GM18519 (cell line): ENCODE data around the gene SLC10A2.

Experiments
- ATAC-seq: cut with Tn5 transposase; IDR thresholded peaks from one replicate; pipeline ENCODE4 v1.9.1; 2021; ENCODE audit warnings: mild to moderate bottlenecking, moderate library complexity; ENCODE audit not compliant: unreplicated experiment, low FRiP score

Gene SLC10A2

GRCh38 chr13:103055166-103055565 lies 11.1 kb downstream of the SLC10A2 start:
- no peak for ATAC-seq

GRCh38 chr13:103046676-103047075 lies 19.5 kb downstream of the SLC10A2 start:
- ATAC-seq, result no peak

GRCh38 chr13:103044056-103044455 lies 22.2 kb downstream of the SLC10A2 start:
- ATAC-seq, result no peak

- ATAC-seq, result no peak
Measured at GRCh38 chr13:103040006-103040405, 26.2 kb downstream of the SLC10A2 start.

- ATAC-seq, result no peak
Measured at GRCh38 chr13:103039183-103039582, 27.0 kb downstream of the SLC10A2 start.

- ATAC-seq, result no peak
Measured at GRCh38 chr13:103036268-103036667, 29.9 kb downstream of the SLC10A2 start.

- no peak for ATAC-seq
Measured at GRCh38 chr13:103033999-103034398, 32.2 kb downstream of the SLC10A2 start.

GRCh38 chr13:103031332-103031873 lies 34.8 kb downstream of the SLC10A2 start:
- ATAC-seq, result peak; percentile 96

- ATAC-seq, result no peak
Measured at GRCh38 chr13:103030776-103031175, 35.4 kb downstream of the SLC10A2 start.

GRCh38 chr13:103029798-103030197 lies 36.4 kb downstream of the SLC10A2 start:
- ATAC-seq, result no peak

GRCh38 chr13:103022336-103022735 lies 43.9 kb downstream of the SLC10A2 start:
- ATAC-seq, result no peak

- ATAC-seq, result no peak
Measured at GRCh38 chr13:103018556-103018955, 47.7 kb downstream of the SLC10A2 start.

- no peak for ATAC-seq
Measured at GRCh38 chr13:103012646-103013045, 53.6 kb downstream of the SLC10A2 start.

- ATAC-seq, result no peak
Measured at GRCh38 chr13:103009051-103009840, 57.0 kb downstream of the SLC10A2 start.

- ATAC-seq, result no peak
Measured at GRCh38 chr13:103007427-103007762, 58.8 kb downstream of the SLC10A2 start.

GRCh38 chr13:103006641-103007426 lies 59.4 kb downstream of the SLC10A2 start:
- peak; percentile 96 for ATAC-seq

GRCh38 chr13:103004661-103005345 lies 61.4 kb downstream of the SLC10A2 start:
- ATAC-seq, result no peak

GRCh38 chr13:103003631-103004030 lies 62.6 kb downstream of the SLC10A2 start:
- no peak for ATAC-seq

- ATAC-seq, result no peak
Measured at GRCh38 chr13:103002279-103002678, 63.9 kb downstream of the SLC10A2 start.

- no peak for ATAC-seq
Measured at GRCh38 chr13:103000157-103000556, 66.1 kb downstream of the SLC10A2 start.

- ATAC-seq, result peak; percentile 44
Measured at GRCh38 chr13:102999499-102999898, 66.7 kb downstream of the SLC10A2 start.
